Measurements from ENCODE around the gene C1orf35.
A peak's percentile ranks its signal among the peaks of the same experiment; 100 is the strongest.

Gene C1orf35

DNA sequence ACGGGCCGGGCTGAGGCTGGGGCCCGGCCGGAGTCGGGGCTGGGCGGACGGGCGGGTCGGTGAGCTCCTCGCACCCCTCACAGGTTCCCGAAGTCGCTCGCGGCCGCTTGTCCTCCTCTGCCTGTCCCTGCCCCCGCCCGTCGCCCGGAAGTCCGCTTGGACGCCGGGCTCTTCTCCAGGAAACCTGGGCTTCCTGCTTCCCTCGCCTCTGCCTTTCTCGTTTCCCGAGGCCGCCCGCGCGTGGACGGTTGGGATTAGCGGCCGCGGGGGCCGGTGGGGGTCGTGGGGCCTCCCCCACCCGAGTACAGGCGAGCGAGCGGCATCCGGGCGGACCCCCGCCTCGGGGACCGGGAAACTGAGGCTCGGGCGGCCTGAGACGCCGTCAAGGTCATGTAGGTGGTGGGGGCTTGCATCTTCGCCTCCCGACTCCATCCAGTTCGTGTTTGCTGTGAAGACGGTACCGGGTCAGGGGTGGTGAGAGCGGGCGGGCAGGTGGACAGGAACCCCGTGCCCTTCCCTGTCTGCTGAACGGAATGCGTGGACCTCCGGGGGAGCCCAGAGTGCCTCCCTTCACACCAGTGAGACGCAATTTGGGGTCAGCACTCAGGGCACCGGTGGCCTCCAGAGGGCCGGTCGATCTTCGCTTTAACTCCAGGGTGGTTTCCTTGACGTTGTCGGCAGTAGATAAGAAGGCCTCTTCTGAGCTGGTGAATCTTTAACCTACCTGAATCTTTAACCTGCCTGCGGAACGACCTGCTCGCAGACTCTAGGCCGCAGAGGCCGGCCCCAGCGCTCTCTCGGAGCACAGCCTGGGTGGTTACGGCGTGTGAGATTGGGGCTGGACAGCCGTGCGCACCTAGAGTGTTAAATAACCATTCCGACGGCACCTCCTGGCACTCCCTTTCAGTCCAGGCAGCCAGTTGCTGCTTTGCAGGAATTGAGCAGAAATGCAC is 19.9 kb downstream of the C1orf35 start:
- no peak for TF ChIP-seq TCF12 (IDR thresholded peaks at IDR 0.05; ENCODE audit: low read depth)
- TF ChIP-seq, protein P1, sequence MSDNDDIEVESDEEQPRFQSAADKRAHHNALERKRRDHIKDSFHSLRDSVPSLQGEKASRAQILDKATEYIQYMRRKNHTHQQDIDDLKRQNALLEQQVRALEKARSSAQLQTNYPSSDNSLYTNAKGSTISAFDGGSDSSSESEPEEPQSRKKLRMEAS (IDR thresholded peaks at IDR 0.05): 0 out of 2 replicates have a peak, but pooled peaks have one; percentile 8

DNA sequence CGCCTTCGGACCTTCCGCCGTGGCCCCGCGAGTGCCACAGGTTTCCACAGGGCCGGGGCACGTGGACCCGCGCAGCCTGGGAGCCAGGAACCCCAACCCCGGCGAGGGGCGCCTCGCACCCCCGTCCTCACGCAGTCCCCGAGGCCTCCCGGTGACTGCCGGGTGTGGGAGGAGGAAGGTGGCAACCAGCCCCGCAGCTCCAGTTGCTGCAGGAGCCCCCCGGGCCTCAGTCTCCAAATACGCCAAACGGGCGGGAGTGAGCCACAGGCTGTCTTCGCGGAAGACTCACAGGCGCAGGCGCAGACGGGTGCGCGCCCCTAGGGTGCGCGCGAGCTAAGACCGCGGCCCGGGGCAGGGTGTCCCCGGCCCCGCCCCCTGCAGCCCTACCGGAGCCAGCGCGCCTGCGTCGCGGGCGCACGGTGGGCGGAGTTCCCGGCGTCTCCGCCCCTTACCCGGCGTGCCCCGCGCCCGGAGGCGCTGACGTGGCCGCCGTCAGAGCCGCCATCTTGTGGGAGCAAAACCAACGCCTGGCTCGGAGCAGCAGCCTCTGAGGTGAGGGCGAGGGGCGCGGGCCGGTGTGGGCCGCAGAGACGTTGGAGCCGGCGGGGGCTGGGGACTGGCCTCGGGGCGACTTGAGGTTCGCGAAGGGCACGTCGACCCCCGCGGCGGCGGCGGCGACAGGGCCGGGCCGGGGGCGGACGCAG is 20.8 kb downstream of the C1orf35 start, which contains the start of gene ARF1:
TSS of gene ARF1 (plus strand) at position 495 of the 704 bp plus-strand sequence. CDS start 14,407 bp downstream, outside the sequence.
- peak; percentile 86 for TF ChIP-seq TAF1 (IDR thresholded peaks at IDR 0.05; ENCODE audit: low read depth)
- TF ChIP-seq, protein P2, sequence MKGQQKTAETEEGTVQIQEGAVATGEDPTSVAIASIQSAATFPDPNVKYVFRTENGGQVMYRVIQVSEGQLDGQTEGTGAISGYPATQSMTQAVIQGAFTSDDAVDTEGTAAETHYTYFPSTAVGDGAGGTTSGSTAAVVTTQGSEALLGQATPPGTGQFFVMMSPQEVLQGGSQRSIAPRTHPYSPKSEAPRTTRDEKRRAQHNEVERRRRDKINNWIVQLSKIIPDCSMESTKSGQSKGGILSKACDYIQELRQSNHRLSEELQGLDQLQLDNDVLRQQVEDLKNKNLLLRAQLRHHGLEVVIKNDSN (IDR thresholded peaks at IDR 0.05): no peak; the same call in 1 of the 2 replicates
- TF ChIP-seq TEAD4 (IDR thresholded peaks at IDR 0.05): 0 out of 2 replicates have a peak, but pooled peaks have one; percentile 1
- TF ChIP-seq YY1 (IDR thresholded peaks at IDR 0.05; ENCODE audit: low read depth): peak; percentile 94
- TF ChIP-seq EGR1 (IDR thresholded peaks at IDR 0.05): peak; percentile 36; the same call in 1 of the 2 replicates
- no peak for TF ChIP-seq ZBTB7A (IDR thresholded peaks at IDR 0.05; ENCODE audit: low read depth)
- peak; percentile 75 for TF ChIP-seq CREB1 (IDR thresholded peaks at IDR 0.05; ENCODE audit: low read depth)
- TF ChIP-seq, protein P1 (IDR thresholded peaks at IDR 0.05): peak; percentile 88
- no peak for TF ChIP-seq EP300 (IDR thresholded peaks at IDR 0.05; ENCODE audit: borderline replicate concordance)
- TF ChIP-seq, protein P3, sequence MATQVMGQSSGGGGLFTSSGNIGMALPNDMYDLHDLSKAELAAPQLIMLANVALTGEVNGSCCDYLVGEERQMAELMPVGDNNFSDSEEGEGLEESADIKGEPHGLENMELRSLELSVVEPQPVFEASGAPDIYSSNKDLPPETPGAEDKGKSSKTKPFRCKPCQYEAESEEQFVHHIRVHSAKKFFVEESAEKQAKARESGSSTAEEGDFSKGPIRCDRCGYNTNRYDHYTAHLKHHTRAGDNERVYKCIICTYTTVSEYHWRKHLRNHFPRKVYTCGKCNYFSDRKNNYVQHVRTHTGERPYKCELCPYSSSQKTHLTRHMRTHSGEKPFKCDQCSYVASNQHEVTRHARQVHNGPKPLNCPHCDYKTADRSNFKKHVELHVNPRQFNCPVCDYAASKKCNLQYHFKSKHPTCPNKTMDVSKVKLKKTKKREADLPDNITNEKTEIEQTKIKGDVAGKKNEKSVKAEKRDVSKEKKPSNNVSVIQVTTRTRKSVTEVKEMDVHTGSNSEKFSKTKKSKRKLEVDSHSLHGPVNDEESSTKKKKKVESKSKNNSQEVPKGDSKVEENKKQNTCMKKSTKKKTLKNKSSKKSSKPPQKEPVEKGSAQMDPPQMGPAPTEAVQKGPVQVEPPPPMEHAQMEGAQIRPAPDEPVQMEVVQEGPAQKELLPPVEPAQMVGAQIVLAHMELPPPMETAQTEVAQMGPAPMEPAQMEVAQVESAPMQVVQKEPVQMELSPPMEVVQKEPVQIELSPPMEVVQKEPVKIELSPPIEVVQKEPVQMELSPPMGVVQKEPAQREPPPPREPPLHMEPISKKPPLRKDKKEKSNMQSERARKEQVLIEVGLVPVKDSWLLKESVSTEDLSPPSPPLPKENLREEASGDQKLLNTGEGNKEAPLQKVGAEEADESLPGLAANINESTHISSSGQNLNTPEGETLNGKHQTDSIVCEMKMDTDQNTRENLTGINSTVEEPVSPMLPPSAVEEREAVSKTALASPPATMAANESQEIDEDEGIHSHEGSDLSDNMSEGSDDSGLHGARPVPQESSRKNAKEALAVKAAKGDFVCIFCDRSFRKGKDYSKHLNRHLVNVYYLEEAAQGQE (IDR thresholded peaks at IDR 0.05; ENCODE audit: low read depth): no peak
- TF ChIP-seq NFIC (IDR thresholded peaks at IDR 0.05): no peak
- TF ChIP-seq RAD21 (IDR thresholded peaks at IDR 0.05; ENCODE audit: low read depth): no peak
- TF ChIP-seq FOXM1 (IDR thresholded peaks at IDR 0.05; ENCODE audit: borderline replicate concordance, low read depth): no peak
- no peak for TF ChIP-seq CEBPB (IDR thresholded peaks at IDR 0.05)
- TF ChIP-seq TCF12 (IDR thresholded peaks at IDR 0.05; ENCODE audit: low read depth): no peak

DNA sequence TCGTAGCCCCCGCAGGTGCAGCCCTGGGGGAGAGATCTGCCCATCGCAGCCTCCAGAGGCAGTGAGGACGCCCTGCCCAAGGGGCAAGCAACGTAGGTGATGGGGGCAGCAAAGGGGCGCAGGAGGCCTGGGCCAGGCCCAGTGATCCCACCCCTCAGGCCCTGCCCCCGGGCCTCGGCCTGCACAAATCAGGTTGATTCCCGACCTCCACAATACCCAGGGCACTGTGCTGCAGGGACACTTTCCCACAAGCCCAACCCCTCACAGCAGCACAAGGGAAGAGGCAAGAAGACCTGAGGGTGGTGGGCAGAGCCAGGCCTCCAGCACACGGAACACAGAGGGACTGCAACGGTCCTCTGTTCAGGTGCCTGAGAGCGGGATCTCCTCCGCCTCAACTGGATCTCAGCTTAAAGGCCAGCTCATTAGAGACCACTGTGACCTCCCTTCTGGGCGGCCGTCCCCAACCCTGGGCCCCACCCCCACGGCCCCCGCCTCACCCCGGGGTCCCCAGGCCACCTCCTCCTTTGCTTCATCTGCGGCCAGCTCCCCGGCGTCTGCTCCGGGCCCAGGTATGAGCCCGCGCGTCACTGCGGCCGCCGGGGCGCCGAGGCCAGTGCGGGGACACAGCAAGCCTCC is 21.4 kb downstream of the C1orf35 start:
- TF ChIP-seq ZBTB7A (IDR thresholded peaks at IDR 0.05; ENCODE audit: low read depth) (no peak), TEAD4 (IDR thresholded peaks at IDR 0.05) (no peak), EP300 (IDR thresholded peaks at IDR 0.05; ENCODE audit: borderline replicate concordance) (no peak), TAF1 (IDR thresholded peaks at IDR 0.05; ENCODE audit: low read depth) (no peak), EGR1 (IDR thresholded peaks at IDR 0.05) (no peak), YY1 (IDR thresholded peaks at IDR 0.05; ENCODE audit: low read depth) (no peak), CEBPB (IDR thresholded peaks at IDR 0.05) (no peak), NFIC (IDR thresholded peaks at IDR 0.05) (no peak), RAD21 (IDR thresholded peaks at IDR 0.05; ENCODE audit: low read depth) (no peak), TCF12 (IDR thresholded peaks at IDR 0.05; ENCODE audit: low read depth) (no peak), CREB1 (IDR thresholded peaks at IDR 0.05; ENCODE audit: low read depth) (no peak)
- TF ChIP-seq, protein P2 (IDR thresholded peaks at IDR 0.05): no peak
- TF ChIP-seq, protein P3 (IDR thresholded peaks at IDR 0.05; ENCODE audit: low read depth): no peak

DNA sequence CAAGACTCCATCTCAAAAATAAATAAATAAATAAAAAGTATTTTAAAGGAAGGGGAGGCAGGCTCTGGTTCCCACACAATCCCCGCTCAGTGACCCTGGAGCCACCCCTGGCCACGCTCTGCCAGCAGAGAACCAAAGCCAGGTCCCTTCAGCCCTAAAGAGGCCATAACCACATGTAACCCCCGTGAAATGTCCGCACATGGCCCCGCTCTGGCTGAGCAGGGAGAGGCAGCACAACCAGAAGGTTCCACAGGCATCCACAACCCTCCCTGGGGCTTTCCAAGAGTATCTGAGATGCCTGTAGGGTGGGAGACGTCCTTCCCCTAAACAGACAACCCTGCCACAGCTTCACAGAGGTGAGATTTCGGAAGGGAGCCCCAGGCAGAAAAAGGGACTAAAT is 22.0 kb downstream of the C1orf35 start:
- TF ChIP-seq CREB1 (IDR thresholded peaks at IDR 0.05; ENCODE audit: low read depth) (no peak), EGR1 (IDR thresholded peaks at IDR 0.05) (no peak), NFIC (IDR thresholded peaks at IDR 0.05) (no peak), YY1 (IDR thresholded peaks at IDR 0.05; ENCODE audit: low read depth) (no peak), ZBTB7A (IDR thresholded peaks at IDR 0.05; ENCODE audit: low read depth) (no peak), FOXM1 (IDR thresholded peaks at IDR 0.05; ENCODE audit: borderline replicate concordance, low read depth) (no peak), CEBPB (IDR thresholded peaks at IDR 0.05) (no peak), RAD21 (IDR thresholded peaks at IDR 0.05; ENCODE audit: low read depth) (no peak), EP300 (IDR thresholded peaks at IDR 0.05; ENCODE audit: borderline replicate concordance) (no peak), TAF1 (IDR thresholded peaks at IDR 0.05; ENCODE audit: low read depth) (no peak), TCF12 (IDR thresholded peaks at IDR 0.05; ENCODE audit: low read depth) (no peak), TEAD4 (IDR thresholded peaks at IDR 0.05) (no peak)
- TF ChIP-seq, protein P1 (IDR thresholded peaks at IDR 0.05): no peak
- TF ChIP-seq, protein P2 (IDR thresholded peaks at IDR 0.05): no peak
- TF ChIP-seq, protein P3 (IDR thresholded peaks at IDR 0.05; ENCODE audit: low read depth): no peak

All from Ishikawa (cell line).